Measurements from ENCODE around the gene PCDH1.
A peak's percentile ranks its signal among the peaks of the same experiment; 100 is the strongest.
"Not testable (repeated sequence)": the region's sequence is repeated elsewhere in the genome, so short reads cannot be mapped to it uniquely, and the experiment has no call there.

Gene PCDH1

GRCh38 chr5:141826674-141827073, 51.5 kb downstream of the PCDH1 start:
- DNase-seq, result no peak

- DNase-seq, result no peak
These were observed 52.2 kb downstream of the PCDH1 start for GRCh38 chr5:141825791-141826560.

- DNase-seq, result no peak
These were observed 53.0 kb downstream of the PCDH1 start for GRCh38 chr5:141825241-141825671.

- DNase-seq, result no peak
These were observed 53.5 kb downstream of the PCDH1 start for GRCh38 chr5:141824717-141825116.

GRCh38 chr5:141823056-141823455, 55.2 kb downstream of the PCDH1 start:
- DNase-seq, result no peak

- peak; percentile 27 for DNase-seq
These were observed 56.1 kb downstream of the PCDH1 start for GRCh38 chr5:141822144-141822543.

GRCh38 chr5:141821430-141821925, 56.7 kb downstream of the PCDH1 start:
- peak; percentile 83 for DNase-seq

GRCh38 chr5:141820686-141821085, 57.5 kb downstream of the PCDH1 start:
- DNase-seq, result not testable (repeated sequence)

- no peak for DNase-seq
These were observed 60.6 kb downstream of the PCDH1 start for GRCh38 chr5:141817631-141818030.

- DNase-seq, result no peak
These were observed 61.4 kb downstream of the PCDH1 start for GRCh38 chr5:141816598-141817399.

GRCh38 chr5:141815796-141816180, 62.4 kb downstream of the PCDH1 start:
- DNase-seq, result no peak

GRCh38 chr5:141815051-141815795, 63.0 kb downstream of the PCDH1 start:
- no peak for DNase-seq

- DNase-seq, result no peak
These were observed 63.9 kb downstream of the PCDH1 start for GRCh38 chr5:141814064-141814964.

GRCh38 chr5:141812512-141812911, 65.7 kb downstream of the PCDH1 start:
- DNase-seq, result no peak

- DNase-seq, result no peak
These were observed 66.7 kb downstream of the PCDH1 start for GRCh38 chr5:141811287-141812155.

- DNase-seq, result no peak
These were observed 67.5 kb downstream of the PCDH1 start for GRCh38 chr5:141810702-141811101.

GRCh38 chr5:141809380-141810096, 68.7 kb downstream of the PCDH1 start:
- no peak for DNase-seq

GRCh38 chr5:141808857-141809256, 69.4 kb downstream of the PCDH1 start:
- no peak for DNase-seq

- DNase-seq, result no peak
These were observed 70.5 kb downstream of the PCDH1 start for GRCh38 chr5:141807732-141808131.

- DNase-seq, result no peak
These were observed 70.9 kb downstream of the PCDH1 start for GRCh38 chr5:141807329-141807728.
